NCI-H748 (cell line): ENCODE data around the gene IGFL1.
"Not testable (repeated sequence)": the region's sequence is repeated elsewhere in the genome, so short reads cannot be mapped to it uniquely, and the experiment has no call there.

ENCODE experiments used
- DNase-seq: peaks from one replicate; lab custom pipeline; 2025; ENCODE audit not compliant: unreplicated experiment; lab: John Stamatoyannopoulos, UW

Gene IGFL1

DNA sequence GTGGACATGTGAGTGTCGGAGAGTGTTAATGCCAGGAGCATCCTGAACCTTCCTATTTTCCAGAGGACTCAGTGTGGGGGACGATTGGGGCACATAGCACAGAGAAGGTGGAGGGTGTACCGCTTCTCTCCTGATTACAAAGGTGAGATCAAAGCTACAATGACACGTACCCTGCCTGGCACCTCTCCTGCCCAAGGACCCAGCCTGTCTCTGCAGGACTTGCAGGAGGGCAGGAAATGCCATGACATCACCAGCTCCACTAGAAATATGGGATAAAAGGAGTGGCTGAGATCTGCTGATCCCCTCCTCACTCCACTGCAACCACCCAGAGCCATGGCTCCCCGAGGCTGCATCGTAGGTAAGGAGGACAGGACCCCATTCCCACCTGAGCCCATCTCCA, at the start of gene IGFL1:
Gene IGFL1, plus strand, starts transcription at position 301 of the 400 bp plus-strand sequence. Its CDS starts 33 bp downstream, at position 334.
- DNase-seq = no peak

DNA sequence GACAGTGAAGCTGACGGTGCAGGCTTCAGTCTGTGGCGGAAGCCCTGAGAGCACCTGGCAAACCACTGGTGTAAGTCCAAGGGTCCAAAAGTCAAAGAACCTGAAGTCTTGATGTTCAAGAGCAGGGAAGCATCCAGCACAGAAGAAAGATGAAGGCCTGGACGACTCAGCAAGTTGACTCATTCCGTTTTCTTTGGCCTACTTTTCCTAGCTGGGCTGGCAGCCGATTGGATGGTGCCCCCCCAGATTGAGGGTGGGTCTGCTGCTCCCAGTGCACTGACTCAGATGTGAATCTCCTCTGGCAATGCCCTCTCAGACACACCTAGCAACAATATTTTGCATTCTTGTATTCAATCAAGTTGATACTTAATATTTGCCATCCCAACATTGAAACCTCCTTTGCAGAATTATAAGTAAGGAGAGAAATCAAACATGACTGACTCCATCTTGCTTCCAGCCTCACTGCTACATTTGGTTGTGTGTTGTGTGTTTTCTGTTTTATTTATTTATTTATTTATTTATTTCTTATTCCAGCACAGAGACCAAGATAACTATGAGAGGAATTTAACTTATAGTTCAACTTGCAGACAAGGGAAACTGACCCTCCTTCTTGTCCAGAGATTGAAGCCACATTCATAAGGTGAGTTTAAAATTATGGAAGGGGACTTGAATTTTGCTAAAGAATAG, 48.7 kb upstream of the IGFL1 start:
- DNase-seq = no peak

DNA sequence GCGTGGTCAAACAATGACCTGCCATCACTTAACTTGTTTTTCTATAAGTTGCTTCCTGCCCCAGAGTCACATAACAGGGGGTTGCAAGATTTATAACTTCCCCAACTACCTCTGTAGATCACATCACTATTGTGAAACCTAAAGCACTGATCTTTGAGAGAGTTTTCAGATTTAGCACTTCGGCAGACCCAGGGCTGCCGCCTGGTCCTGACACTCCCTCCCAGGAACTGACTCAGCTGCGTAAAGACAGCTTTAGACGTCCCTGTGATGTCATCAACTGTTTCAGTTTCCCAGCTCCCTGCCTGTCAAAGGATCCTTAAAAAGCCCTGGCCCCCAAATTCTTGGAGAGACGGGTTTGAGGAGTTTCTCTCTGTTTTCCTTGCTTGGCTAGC, 48.2 kb upstream of the IGFL1 start:
- DNase-seq = no peak

DNA sequence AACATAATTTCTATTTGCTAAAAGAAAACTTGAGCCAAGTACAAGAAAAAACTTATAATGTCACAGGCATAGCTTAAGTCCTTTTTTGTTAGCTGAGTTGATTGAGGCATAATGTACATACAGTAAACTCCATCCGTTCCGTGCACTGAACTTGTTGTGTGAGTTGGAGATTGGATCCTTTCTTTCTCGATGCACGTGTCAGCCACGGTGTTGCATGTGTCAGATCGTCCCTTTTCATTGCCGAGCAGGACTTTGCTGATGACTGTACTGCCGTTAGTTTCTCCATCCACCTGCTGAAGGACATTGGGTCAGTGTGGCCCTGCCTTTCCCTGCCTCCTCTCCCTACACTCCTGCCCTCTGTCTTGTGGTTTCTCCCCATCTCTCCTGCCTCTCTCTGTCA, 47.1 kb upstream of the IGFL1 start:
- no peak for DNase-seq

DNA sequence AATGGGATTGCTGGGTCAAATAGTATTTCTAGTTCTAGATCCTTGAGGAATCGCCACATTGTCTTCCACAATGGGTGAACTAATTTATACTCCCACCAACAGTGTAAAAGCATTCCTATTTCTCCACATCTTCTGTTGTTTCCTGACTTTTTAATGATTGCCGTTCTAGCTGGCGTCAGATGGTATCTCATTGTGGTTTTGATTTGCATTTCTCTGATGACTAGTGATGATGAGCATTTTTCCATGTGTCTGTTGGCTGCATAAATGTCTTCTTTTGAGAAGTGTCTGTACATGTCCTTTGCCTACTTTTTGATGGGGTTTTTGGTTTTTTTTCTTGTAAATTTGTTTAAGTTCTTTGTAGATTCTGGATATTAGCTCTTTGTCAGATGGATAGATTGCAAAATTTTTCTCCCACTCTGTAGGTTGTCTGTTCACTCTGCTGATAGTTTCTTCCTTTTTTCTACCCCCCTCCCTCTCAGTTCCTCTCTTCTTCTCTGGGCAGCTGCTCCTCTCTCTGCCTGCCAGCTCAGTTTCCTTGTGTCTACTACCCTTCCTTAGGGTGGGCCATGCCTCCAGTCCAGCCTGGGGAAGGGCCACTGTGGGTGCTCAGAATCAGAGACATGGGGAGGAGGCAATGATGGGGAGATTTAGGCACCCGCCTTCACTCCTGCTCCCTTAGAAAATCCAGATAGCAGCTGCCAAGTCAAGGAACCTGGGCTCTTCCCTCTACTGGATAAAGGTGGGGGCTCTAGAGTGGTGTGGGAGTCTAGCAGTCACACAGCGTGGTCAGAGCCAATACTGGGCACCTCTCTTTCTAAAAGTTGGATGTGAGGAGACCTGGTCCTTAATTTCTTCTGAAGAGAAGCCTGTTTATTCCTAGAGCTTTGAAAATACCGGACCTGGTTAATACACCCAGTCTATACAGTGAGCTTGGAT, 44.5 kb upstream of the IGFL1 start:
- DNase-seq = not testable (repeated sequence)

DNA sequence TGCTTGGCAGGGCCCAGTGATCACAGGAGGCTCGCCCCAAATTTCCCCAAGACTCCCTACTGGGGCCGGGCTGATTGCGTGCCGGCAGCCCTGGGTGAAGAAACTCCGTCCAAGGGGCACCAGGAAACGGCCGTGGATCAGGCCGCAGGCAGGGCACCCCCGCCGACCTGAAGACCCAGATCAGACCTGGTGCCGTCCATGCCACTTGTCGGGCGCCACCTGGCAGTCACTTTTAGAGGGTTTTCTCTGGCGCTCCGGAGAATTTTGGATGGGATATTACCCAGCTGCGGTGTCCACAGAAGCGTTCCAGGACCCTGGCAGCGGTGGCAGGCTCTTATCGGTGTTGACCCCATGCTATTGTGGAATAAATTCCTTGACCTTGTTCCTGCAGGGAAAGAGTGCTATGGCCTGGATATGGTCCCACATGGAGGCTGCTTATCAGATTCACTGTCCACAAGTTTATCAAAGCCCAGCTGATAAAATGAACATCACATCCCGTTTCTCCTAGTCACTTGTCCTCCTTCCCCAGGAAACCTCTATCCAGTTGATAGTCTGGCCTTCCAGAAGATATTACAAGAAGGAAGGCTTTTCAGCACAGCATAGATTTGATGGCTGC, 43.3 kb upstream of the IGFL1 start:
- DNase-seq = no peak

DNA sequence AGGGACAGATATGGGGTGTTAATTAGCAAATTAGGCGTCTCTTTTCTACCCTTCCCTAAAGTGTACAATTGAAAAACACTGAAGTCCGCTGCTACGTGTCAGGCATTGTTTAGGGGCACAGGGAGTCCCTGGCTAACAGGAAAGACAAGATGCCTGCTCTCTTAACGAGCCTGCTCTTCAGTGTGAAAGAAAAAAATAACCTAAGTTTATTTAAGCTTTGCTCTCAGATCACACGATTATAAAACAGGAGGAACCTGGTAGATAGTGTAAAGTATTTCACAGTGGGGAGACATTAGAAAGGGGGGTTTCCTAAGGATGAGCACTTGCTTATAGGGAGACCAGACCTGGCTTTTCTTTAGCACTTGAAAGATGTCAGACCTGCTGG, 42.8 kb upstream of the IGFL1 start:
- no peak for DNase-seq

DNA sequence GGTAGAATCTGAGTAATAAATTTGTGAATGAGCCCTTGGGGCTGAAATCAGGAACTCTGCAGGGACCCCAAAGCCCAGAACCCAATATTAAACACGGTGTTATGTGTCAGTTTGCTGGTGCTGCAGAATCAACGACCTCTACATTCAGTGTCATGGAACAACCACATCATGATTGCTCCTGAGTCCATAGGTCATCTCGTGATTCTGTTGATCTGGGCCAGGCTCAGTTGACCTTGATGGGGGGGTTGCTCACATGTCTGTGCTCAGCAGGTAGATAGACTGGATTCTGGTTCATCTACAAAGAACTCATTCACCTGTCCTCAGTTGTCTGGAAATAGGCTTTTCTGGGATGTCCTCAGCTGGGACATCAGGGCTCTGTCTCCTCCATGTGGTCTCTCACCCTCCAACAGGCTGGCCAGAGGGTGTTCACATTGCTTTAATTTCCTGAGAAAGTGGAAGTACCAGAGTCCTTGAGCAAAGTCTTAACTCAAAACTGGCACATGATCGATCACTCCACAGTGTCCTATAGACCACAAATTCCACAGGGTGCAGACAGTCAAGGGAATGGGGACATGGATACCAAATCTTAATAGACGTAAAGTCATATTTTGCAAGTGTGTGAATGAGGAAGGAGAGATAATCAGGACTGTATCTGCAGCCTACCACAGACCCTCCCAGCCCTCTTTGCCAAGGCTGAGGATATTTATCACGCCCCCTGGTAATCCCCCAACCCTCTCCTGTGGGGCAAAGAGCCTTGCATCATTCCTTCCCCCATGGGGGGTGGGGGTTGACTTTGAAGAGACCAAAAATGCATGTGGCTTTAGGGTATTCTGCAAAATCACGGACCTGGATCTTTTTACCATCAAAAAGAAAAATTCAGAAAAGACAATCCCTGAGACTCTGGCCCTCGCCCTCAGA, 39.3 kb upstream of the IGFL1 start:
- DNase-seq = no peak

DNA sequence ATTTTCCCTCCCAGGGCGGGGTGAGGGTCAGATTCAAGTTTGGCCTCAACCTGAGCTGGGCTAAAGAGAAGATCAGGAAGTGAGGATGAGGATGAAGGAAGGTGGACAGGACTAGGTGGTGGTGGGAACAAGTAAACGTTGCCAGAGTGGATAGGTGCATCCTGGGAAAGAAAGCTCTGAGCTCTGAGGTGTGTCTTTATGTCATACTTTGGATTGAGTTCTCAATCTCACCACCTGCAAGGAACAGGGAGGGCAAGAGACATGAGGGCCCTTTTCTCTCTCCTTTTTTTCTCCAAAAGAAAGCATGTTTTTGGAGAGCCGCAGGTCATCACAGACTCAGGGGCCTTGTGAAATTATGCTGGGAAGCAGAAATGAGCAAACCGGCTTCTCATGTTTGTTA, 38.2 kb upstream of the IGFL1 start:
- no peak for DNase-seq

DNA sequence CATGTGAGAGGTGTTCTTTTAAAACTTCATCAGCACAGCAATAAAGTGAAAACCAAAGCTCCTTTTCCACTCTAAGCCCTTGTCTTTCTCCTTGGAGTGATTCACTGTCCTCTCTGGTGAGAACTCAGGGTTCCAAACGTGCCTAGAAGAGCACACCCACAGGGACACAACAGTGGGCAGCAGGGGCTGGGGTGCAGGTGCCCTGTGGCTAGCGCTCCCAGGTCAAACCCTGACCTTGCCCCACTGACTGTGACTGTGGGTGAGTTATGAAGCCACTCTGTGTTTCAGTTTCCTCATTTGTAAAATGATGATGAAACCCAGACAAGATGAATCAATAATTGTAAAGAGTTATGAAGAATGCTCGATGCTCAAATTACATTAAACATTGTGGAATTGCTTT, 37.6 kb upstream of the IGFL1 start:
- DNase-seq = no peak

DNA sequence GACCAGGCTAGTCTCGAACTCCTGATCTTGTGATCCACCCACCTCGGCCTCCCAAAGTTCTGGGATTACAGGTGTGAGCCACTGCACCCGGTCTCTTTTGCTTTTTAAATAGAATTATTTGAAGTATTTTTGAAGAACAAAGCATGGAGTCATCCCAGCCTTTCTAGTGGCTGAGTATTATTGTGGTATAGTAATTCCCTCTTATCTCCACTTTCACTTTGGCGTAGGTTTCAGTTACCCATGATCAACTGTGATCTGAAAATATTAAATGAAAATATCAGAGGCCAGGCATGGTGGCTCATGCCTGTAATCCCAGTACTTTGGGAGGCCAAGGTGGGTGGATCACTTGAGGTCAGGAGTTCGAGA, 36.9 kb upstream of the IGFL1 start:
- DNase-seq = not testable (repeated sequence)

DNA sequence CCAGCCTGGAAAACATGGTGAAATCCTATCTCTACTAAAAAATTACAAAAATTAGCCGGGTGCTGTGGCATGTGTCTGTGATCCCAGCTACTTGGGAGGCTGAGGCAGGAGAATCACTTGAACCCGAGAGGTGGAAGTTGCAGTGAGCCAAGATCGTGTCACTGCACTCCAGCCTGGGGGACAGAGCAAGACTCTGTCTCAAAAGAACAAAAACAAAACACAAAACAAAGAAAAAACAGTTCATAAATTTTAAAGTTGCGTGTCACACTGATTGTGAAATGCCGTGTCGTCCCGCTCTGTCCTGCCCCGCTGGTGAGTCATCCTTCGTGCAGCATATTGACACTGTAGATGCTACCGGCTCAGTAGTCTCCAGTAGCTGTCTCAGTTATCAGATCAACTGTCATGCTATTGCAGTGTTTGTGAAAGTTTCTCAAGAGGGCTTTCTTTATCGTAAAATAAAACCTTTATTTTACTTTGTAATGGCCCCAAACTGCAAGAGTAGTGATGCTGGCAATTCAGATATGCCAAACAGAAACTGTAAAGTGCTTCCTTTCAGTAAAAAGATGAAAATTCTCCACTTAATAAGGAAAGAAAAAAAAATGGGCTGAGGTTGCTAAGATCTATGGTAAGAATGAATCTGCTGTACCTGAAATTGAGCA, 36.4 kb upstream of the IGFL1 start:
- DNase-seq = no peak

DNA sequence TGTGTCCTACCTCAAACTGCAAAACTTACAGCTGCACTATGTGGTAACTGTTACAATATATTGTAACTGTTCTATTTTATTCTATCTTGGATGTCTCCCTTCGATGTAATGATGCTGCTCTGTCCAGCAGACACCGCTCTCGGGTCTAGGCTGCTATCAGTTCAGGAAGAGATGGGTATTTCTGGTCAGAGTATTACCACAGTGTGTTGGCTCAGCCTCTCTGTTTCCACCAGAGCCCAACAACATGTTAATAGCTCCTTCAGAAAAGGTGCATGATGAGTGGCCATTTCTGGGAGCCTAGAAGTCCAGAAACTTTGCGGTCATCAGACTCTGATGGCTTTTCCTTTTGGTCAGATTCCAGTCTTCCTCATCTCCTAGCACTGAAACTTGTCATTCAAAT, 35.9 kb upstream of the IGFL1 start:
- DNase-seq = no peak

DNA sequence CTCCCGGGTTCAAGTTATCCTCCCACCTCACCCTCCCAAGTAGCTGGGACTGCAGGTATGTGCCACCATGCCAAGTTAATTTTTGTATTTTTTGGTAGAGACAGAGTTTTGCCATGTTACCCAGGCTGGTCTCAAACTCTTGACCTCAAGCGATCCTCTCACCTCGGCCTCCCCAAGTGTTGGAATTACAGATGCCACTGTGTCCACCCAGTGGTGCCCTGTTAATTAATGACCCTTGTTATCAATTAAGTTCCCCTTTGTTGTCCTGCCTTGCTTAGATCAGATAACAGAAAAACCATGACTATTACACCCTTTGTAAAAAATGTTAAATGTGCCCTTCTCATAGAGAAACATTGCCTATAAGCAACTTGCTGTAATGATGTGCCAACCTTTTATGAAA, 34.4 kb upstream of the IGFL1 start:
- no peak for DNase-seq

DNA sequence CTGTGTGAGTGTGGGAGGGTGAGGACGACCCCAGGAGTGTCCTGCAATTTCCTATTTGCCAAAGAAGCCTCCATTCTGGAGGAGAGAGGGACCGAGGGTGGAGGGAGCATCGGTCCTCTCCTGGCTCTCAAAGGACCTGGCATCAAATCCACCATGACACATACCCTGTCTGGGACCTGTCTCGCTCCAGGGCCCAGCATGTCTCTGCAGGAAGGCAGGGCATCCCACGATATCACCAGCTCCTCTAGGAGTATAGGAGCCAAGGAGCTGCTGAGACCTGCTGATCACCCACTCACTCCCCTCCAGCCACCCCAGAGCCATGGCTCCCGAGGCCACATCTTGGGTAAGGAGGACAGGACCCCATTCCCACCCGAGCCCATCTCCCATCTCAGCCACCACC, 33.6 kb upstream of the IGFL1 start:
- not testable (repeated sequence) for DNase-seq

DNA sequence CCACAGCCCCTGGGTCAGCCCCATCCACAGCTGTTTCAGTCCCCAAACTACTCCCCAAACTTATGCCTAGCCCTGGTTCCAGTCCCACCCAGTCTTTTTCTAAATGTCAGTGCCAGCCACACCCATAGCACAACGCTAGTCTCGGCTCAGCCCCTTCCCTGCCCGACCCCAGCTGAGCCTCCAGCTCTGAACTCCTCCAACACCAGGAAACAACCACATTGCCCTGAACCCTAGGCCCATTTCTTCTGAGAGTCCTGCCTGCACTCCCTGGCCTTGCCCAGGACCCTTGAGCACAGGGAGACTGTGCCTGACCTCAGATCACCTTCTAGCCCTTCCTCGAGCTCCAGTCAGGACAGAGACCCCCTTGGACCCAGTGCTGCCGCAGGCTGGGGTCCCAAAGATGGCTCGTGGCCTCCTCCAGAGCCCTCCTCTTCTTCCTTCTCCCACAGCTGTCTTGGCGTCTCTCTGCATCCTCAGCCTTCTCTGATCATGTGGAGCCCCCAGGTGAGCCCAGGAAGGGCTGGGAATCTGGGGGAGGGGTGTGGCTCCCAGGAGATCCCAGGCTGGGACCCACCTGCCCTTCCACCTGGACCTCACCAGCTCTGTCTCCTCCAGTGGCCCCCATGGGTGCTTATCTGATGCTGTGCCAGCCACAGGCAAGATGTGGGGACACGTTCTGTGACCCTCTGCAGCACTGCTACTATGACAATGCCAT, 33.0 kb upstream of the IGFL1 start:
- DNase-seq = no peak

DNA sequence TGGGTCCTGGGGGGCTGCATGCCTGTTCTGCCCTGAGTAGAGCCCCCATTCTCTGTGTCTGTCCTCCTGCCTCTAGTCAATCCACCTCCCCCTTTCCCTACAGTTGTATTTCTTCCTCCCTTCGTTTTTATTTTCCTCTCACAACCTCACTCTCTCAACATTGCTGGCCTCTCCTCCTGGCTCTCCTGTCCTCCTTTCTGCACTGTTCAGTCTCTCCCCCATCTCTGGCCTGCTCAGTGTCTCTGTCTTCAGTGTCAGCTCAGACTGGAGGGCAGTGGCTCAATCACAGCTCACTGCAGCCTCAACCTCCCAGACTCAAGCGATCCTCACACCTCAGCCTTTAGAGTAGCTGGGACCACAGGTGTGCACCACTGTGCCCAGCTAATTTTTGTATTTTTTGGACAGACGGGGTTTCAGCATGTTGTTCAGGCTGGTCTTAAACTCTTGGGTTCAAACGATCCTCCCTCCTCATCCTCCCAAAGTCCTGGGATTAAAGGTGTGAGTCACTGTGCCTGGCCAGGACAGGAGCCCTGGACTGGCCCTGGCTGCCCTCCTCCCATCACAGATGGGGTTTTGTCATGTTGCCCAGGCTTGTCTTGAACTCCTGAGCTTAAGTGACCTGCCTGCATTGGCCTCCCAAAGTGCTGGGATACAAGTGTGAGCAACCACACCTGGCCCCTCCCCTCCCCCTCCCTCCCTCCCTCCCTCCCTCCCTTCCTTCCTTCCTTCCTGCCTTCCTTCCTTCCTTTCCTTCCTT, 32.0 kb upstream of the IGFL1 start:
- DNase-seq = no peak

DNA sequence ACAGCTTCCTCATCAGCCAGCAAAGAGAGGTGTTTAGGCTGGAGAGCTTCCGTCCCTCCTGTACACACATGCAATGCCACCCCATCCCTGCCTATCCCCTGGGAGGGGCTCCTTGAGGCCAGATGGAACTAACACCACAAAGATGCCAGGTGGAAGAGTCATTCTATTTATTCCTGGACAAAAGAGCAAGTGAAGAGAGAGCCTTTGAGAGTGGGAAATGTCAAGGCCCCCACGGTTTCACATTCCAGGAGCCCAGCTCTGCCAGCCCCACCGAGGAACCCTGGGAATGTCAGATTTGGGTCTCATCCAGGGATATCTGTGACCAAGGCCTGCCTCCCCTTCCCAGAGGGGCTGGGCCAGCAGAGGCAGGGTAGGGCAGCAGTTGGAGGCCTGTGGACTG, 30.8 kb upstream of the IGFL1 start:
- no peak for DNase-seq
